Nucleus accumbens (tissue), 56 donors: ENCODE data around the gene APOBEC3A.
"Not testable (repeated sequence)": the region's sequence is repeated elsewhere in the genome, so short reads cannot be mapped to it uniquely, and the experiment has no call there.

Source experiments
- DNase-seq, 56 donors: peaks; one replicate each; lab custom pipeline; 2025; lab: John Stamatoyannopoulos, UW

The APOBEC3A gene

GRCh38 chr22:38957808-38958650 lies 620 bp downstream of the APOBEC3A start:
- no peak for DNase-seq

DNA sequence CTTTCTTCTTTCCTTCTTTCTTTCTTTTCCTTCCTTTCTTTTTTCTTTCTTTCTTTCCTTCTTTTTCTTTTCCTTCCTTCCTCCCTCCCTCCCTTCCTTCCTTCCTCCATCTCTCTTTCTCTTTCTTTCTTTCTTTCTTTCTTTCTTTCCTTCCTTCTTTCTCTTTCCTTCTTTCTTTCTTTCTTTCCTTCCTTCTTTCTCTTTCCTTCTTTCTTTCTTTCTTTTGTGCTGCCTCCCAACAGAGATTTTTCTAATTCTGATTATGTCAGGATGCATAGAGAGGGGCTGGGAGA lies 1.2 kb downstream of the APOBEC3A start:
- DNase-seq: not testable (repeated sequence)

DNA sequence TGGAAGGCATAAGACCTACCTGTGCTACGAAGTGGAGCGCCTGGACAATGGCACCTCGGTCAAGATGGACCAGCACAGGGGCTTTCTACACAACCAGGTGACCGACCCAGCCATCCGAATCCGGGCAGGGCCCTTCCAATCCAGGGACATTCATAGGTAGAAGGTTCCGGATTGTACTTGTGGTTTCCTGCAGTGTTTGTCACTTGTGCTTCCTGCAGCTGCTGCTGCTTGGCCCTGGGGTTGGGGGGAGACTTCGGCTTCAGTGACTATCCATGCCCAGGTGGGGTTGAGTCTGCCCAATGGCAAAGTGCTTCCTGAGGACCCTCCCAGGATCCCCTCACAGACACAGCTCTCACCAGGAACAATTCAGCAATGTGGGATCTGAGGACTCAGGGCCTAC lies 2.2 kb downstream of the APOBEC3A start:
- DNase-seq: no peak

- DNase-seq: not testable (repeated sequence)
Measured at GRCh38 chr22:38960673-38961072, 3.3 kb downstream of the APOBEC3A start.

GRCh38 chr22:38963291-38963738 lies 5.9 kb downstream of the APOBEC3A start:
- not testable (repeated sequence) for DNase-seq

- DNase-seq: no peak
Measured at GRCh38 chr22:38963872-38964271, 6.5 kb downstream of the APOBEC3A start.

- DNase-seq: no peak
Measured at GRCh38 chr22:38964306-38964705, 6.9 kb downstream of the APOBEC3A start.

- no peak for DNase-seq
Measured at GRCh38 chr22:38964989-38965388, 7.6 kb downstream of the APOBEC3A start.

GRCh38 chr22:38965614-38966379 lies 8.4 kb downstream of the APOBEC3A start:
- DNase-seq: no peak

GRCh38 chr22:38966380-38966702 lies 8.9 kb downstream of the APOBEC3A start:
- no peak for DNase-seq

DNA sequence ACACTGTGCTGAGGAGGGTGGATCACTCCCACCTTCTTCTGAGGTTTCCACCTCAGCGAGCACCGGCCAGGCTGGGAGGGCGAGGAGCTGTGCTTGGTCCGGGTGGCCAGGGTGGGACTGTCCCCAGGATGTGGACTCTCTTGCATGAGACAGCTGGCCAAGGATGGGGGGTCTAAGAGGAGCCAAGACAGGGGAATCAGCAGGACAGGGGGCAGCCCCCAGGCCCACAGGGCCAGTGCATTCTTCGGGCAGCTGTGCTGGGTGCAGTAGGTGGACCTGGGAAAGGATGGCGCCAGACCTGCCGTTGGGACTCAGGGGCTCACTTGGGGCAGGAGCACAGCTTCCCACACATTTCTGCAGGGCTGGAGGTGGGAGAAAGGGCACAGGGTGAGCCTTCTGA lies 9.5 kb downstream of the APOBEC3A start:
- DNase-seq: no peak

DNA sequence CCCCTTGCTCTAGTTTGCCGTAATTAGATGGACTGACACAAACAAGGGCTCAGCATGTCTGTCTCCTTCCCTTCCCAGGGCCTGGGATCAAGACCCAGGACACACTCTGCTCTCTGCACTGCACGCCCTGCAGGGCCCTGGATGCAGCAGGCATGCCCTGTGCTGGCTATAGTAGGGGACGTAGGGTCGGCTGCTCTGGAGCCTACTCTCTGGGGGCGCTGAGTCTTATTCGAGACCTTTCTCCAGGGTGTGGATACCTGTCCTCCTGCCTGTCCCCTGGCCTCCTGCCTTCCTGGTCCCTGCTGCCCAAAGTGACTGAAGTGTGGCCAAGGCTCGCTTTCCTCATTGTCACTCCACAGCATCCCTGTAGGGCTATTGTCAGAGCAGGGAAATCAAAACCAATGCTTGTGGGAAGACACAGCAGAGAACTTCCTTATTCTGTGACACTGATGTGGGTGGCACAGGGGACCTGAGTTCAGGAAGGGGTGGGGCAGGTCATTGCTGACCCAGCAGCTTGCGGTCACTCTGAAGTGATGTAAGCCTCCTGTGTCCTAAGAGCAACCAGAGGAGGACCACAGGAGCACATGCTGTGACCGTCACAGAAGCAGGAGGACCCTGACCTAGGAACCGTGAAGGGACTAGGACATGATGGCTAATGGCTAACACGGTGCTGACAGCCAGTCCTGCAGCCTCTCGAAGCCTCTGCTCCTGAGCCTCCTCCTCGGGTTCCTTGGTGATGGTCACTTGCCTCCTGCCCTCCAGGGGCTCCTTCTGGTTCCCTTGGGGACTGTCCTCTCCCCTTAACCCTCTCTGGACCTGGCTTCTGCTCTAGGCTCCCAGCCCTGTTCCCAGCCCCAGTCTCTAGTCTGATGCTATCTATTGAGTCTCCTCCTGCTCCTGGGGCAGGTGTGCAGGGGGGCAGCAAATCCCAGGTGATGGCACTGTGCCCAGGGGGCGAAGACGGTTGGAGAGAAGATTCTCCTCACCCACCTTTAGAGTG lies 10.3 kb downstream of the APOBEC3A start:
- peak in 1 of 56 donors; percentile 4 for DNase-seq

DNA sequence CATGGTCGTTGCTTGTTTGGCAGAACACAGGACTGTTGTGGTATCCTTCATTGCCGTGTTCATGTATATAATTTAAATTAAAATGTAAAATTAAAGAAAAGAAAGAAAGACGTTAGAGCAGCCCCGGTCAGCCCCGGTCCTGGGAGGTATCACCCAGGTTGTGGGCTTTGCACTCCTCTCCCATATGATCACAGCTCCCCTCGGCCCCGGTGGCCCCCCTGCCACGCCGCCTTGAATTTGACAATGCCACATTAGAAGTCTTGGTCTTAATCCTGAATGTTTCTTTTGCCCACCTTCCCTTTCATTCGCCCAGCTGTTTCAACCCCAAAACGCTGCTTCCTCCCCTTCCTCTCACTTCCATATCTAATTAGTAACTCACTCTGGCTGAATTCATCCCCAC lies 11.4 kb downstream of the APOBEC3A start:
- DNase-seq: no peak

GRCh38 chr22:38970551-38970950 lies 13.1 kb downstream of the APOBEC3A start:
- no peak for DNase-seq

DNA sequence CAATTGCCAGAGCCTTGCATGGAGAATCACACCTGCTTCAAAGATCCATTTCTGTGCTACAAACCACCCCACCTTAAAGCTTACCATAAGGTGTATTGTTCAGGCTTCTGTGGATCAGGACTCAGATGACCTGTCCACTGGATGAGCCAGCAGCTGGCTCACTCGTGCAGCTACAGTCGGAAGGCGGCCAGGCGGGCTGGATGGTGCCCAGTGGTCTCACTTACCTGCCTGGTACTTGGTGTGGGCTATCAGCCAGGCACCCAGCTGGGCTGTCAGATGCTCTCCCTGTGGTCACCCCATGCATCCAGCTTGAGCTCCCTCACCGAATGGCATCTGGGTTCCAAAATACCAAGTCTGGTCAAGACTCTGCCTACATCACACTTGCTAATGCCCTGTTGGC lies 13.8 kb downstream of the APOBEC3A start:
- no peak for DNase-seq

GRCh38 chr22:38971791-38972190 lies 14.4 kb downstream of the APOBEC3A start:
- DNase-seq: no peak

DNA sequence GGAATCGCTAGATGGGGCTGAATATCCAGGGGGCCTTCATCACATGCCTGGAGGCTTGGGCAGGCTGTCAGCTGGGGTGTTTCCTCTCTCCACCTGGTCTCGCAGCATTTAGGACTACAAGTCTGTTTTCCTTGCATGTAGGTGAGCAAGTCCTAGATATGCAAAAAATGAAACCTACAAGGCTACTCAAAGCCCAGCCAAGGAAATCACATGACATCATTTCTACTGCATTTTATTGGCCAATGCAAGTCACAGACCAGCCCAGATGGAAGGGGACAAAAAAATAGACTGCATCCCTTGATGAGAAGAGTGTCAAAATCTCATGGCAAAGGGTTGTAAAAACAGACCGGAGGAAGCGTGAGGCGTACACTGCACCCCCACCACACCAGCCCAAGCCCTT lies 15.1 kb downstream of the APOBEC3A start:
- no peak for DNase-seq

DNA sequence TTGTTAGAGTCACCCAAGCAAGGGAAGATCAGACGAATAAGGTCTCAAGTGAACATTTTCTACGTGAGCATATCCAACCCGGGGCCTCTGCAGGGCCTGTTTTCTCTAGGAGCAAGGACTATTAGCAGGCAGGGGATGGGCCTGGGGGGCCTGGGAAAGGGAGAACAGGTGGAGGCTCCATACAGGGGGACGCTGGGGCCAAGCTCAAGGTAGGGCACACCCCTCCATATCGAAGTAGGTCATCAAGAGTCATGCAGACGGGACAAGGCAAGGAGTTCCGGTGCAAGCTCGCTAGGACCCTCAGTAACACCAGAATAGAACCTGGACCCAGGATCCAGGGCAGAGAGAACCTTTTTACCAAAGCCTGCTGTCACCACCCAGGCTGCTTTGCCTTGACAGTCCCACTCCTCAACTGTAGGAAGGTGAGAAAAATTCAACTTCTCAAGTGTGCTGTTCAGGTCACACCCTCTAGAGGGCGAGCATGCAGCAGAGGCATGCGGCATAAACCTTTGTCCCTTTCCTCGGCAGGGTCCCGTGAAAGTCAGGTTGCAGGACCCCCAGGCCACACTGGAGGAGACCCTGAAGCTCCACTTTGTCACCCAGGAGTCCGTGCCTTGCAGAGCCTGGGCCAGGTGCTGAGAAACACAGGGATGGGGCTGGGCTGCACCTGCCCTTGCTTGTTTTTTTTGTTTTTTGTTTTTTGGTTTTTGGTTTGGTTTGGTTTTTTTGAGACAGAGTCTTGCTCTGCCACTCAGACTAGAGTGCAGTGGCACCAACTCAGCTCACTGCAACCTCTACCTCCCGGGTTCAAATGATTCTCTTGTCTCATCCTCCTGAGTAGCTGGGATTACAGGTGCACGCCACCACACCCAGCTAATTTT lies 16.1 kb downstream of the APOBEC3A start:
- peak in 2 of 56 donors; percentile 5 to 22 for DNase-seq

- no peak for DNase-seq
Measured at GRCh38 chr22:38974170-38974825, 16.9 kb downstream of the APOBEC3A start.
